Measurements from ENCODE around the gene PTGFRN.

- TF ChIP-seq CTCF (IDR thresholded peaks at IDR 0.05; ENCODE audit: poor library complexity, severe bottlenecking) (no peak), SMC3 (conservative IDR thresholded peaks at IDR 0.05; ENCODE audit: poor library complexity) (no peak), MXI1 (conservative IDR thresholded peaks at IDR 0.05; ENCODE audit: poor library complexity, severe bottlenecking) (no peak), EZH2 (IDR thresholded peaks at IDR 0.05; ENCODE audit: borderline replicate concordance, insufficient read depth, low read length, poor library complexity, severe bottlenecking) (no peak), EP300 (conservative IDR thresholded peaks at IDR 0.05; ENCODE audit: poor library complexity, severe bottlenecking) (no peak), POLR2AphosphoS5 (IDR thresholded peaks at IDR 0.05) (no peak), REST (IDR thresholded peaks at IDR 0.05; ENCODE audit: borderline replicate concordance) (no peak)
Measured at GRCh38 chr1:117011334-117011733, 101.6 kb downstream of the PTGFRN start.
